HG02973 (cell line): ENCODE data around the gene EPHA3.
"Not testable (repeated sequence)": the region's sequence is repeated elsewhere in the genome, so short reads cannot be mapped to it uniquely, and the experiment has no call there.

ENCODE experiments used
- ATAC-seq: cut with Tn5 transposase; IDR thresholded peaks from one replicate; pipeline ENCODE4 v1.9.1; 2021; ENCODE audit warnings: moderate library complexity; ENCODE audit not compliant: unreplicated experiment

Gene EPHA3

DNA sequence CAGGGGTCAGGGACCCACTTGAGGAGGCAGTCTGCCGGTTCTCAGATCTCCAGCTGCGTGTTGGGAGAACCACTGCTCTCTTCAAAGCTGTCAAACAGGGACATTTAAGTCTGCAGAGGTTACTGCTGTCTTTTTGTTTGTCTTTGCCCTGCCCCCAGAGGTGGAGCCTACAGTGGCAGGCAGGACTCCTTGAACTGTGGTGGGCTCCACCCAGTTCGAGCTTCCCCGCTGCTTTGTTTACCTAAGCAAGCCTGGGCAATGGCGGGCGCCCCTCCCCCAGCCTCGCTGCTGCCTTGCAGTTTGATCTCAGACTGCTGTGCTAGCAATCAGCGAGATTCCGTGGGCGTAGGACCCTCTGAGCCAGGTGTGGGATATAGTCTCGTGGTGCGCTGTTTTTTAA lies 243.5 kb downstream of the EPHA3 start:
- not testable (repeated sequence) for ATAC-seq

DNA sequence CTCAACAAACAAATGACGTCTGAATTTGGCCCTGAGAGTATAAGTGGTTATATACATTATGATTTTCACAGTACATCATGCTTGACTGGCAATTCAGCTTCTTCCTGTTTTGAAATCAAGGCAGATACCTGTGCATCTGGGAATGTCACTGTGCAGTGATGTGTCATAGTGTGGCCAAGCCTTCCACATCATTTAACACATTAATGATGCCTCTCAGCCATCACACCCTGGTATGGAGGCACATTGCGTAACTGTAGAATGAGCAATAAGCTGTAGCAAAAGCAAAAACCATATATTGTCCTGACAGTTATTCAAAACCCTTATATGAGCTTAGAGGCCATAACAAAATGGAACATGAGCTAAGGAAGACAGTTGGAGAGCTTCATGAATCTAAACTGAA lies 246.0 kb downstream of the EPHA3 start:
- ATAC-seq, result no peak

GRCh38 chr3:89358281-89358680 lies 250.9 kb downstream of the EPHA3 start:
- no peak for ATAC-seq

- no peak for ATAC-seq
These were observed 252.7 kb downstream of the EPHA3 start for GRCh38 chr3:89360156-89360555.

DNA sequence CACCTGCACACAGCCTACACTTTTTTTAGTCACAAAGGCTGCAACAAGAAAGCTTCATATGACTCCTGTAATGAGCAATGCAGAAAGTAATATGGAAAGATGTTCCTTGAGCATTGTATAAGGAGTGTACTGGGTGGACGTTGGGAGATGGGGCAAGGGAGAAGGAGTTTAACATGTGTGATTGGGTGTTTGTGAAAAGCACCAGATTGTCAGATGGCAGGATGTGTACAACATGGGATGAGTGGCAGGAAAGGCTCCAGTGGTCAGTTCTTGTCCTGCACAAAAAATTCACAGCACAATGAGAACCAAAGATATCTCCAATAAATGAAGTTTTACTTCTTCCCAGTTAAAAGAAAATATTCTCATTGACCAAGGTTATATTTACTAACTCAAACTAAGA lies 255.1 kb downstream of the EPHA3 start:
- ATAC-seq, result no peak

DNA sequence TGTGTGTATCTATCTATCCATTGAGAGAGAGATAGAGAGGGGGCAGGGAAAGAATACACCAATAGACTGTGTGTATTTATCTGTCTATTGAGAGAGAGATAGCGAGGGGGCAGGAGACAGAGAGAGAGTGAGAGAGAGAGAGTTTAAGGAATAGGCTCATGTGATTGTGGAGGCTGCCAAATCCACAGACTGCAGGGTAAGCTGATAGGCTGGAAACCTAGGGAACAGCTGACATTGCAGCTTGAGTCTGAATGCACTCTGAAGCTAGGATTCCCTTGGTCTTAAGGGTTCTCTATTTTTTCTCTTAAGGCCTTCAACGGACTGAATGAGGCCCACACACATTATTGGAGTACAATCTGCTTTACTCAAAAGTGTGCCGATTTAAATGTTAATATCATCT lies 255.8 kb downstream of the EPHA3 start:
- no peak for ATAC-seq

- no peak for ATAC-seq
These were observed 256.9 kb downstream of the EPHA3 start for GRCh38 chr3:89364314-89364713.

- no peak for ATAC-seq
These were observed 259.7 kb downstream of the EPHA3 start for GRCh38 chr3:89367166-89367565.

GRCh38 chr3:89368846-89369245 lies 261.4 kb downstream of the EPHA3 start:
- no peak for ATAC-seq

- no peak for ATAC-seq
These were observed 265.0 kb downstream of the EPHA3 start for GRCh38 chr3:89372456-89372855.

DNA sequence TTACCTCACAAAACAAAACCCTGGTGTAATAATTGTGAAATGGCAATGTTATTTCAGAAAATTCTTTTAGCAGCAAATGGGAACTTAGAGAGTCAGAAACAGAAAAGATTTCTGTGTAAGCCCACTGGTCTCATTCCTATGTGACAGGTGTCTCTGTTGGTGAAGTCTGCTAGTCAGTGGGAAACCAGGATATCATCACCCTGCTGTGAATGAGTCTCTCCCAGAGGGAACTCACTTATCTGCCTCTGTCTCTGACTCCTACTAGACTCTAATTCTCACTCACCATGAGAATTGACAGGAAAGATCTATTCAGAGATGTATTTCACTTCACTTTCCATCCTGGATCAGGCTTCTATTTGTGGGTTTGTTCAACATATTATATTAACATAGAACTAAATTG lies 266.0 kb downstream of the EPHA3 start:
- ATAC-seq, result no peak

- ATAC-seq, result no peak
These were observed 268.0 kb downstream of the EPHA3 start for GRCh38 chr3:89375451-89375850.

DNA sequence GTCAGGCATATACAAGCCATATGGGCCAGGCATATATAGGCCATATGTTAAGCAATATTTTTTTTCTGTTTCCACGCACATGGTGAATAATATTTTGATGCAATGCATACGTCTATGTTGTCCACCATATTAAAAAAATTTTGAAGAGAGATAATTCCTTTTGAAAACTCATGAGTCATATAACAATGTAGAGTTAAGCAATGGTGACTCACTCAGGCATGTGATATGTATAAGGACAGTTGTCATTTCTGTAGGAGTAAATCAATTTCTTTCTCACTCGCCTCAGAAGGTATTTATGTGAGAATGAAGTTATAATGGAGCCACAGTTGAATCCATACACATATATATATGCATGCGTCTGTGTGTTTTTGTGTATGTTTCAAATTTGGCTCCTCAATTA lies 272.6 kb downstream of the EPHA3 start:
- no peak for ATAC-seq

DNA sequence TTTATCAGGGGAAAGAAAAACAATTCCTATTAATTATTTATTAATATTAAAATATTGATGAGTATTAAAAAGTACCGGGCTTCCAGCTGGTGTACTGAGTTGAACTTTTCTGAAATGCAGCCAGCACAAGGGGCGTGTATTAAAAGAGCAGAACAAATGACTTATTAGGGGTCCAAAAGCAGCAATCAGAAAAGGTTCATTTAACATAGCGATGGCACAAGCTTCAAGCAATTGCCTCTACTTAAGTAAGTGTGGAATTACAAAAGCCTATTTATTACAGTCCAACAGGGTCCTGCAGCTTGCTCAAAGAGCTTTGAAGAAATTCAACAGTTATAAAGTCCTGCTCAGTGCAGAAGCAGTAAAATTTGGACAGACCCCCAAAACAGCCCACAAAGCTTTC lies 285.6 kb downstream of the EPHA3 start:
- ATAC-seq, result no peak

GRCh38 chr3:89395456-89395855 lies 288.0 kb downstream of the EPHA3 start:
- no peak for ATAC-seq

- no peak for ATAC-seq
These were observed 288.6 kb downstream of the EPHA3 start for GRCh38 chr3:89395996-89396395.

GRCh38 chr3:89402051-89402450 lies 294.6 kb downstream of the EPHA3 start:
- ATAC-seq, result no peak

- no peak for ATAC-seq
These were observed 297.8 kb downstream of the EPHA3 start for GRCh38 chr3:89405176-89405575.

DNA sequence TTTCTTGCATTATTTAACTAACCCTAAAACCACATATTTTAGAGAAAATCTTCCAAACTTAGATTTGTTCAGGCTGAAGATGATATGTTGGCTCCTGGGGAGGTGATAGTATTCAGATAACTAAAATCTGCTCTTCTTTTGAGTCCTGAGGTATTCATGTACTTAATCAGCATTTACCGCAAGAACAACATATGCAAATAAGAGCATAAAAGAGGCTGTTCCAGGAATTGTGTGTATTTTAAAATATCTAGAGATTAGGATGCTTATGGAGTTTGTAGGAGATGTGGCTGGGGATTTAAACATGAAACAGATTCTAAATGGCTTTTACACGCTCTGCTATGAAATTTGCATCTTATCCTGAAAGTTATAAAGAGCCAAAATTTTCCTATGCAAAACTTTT lies 298.2 kb downstream of the EPHA3 start:
- no peak for ATAC-seq

DNA sequence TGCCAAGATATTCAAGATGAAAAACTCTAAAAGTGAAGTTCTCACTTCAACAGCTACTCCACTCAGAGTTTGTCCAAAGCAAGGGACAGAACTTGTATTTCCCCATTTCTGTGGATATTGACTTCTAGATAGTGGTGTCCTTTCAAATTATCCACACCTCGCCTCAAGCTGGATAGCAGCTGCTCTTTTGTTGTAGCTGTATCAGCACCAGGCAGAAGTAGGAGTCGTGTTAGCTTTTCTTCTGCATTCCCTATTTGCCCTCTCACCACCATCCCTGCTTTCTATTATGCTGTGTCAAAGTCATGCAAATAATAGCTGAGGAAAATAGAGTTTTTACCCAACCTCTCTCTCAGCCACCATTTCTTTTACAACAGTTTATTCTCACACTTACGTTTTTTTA lies 303.8 kb downstream of the EPHA3 start:
- no peak for ATAC-seq

GRCh38 chr3:89414270-89414669 lies 306.8 kb downstream of the EPHA3 start:
- no peak for ATAC-seq

DNA sequence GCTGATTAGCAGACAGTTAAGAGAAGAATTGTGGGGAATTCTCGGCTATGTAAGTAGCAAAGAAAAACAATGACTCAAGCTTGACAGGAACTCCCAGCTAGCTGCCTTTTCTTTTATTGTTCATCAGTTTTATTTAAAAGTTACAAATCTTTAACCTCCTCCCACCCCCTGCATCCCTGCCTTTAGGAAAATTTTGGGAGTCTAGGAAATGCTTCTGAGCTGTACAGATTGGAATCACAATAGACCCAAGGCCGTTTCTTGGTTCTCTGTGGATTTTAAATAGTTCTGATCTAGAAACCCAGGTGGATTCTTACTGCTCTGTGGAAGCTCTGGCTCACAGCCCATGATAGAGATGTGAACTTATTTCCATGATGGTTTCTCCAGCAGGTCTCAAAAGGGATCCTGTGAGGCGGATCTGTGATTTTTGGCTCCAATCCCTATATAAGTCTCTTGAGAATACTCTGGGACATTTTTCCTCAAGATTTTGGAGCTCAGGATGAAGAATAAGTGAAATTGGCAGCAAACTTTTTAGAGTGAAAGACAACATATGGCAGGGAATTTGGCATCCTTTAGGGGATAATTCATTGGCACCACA lies 312.3 kb downstream of the EPHA3 start:
- no peak for ATAC-seq

- ATAC-seq, result no peak
These were observed 318.6 kb downstream of the EPHA3 start for GRCh38 chr3:89426060-89426459.
